Stimulated activated CD4-positive, alpha-beta T cell treated with anti-CD3 and anti-CD28 coated beads, TNF-alpha, amount 100 ng/mL, for 1 hour (primary cell): Measurements from ENCODE around the gene DDAH1.

ENCODE experiments used
- DNase-seq, 3 donors: peaks; one replicate each; pipeline ENCODE4 v3.0.0-alpha.2; 2020; ENCODE audit warnings: low read depth in 3 of 3, low spot score in 1 of 3

Gene DDAH1

GRCh38 chr1:85308833-85309350, 156.1 kb downstream of the DDAH1 start:
- no peak for DNase-seq

GRCh38 chr1:85307987-85308832, 156.7 kb downstream of the DDAH1 start:
- peak; percentile 5 to 47 (median 19) for DNase-seq

GRCh38 chr1:85306236-85306635, 158.7 kb downstream of the DDAH1 start:
- DNase-seq, result no peak

GRCh38 chr1:85303440-85304162, 161.4 kb downstream of the DDAH1 start:
- DNase-seq, result no peak

GRCh38 chr1:85300140-85300539, 164.8 kb downstream of the DDAH1 start:
- no peak for DNase-seq

GRCh38 chr1:85297855-85298629, 166.9 kb downstream of the DDAH1 start:
- DNase-seq, result peak; percentile 8 to 41 (median 20)

- no peak for DNase-seq
Observed at GRCh38 chr1:85297538-85297854, 167.5 kb downstream of the DDAH1 start.

- no peak for DNase-seq
Observed at GRCh38 chr1:85296980-85297379, 168.0 kb downstream of the DDAH1 start.

GRCh38 chr1:85295654-85296053, 169.3 kb downstream of the DDAH1 start:
- no peak for DNase-seq

- no peak for DNase-seq
Observed at GRCh38 chr1:85295006-85295431, 169.9 kb downstream of the DDAH1 start.

GRCh38 chr1:85290826-85291225, 174.1 kb downstream of the DDAH1 start:
- DNase-seq, result no peak

GRCh38 chr1:85289848-85290335, 175.1 kb downstream of the DDAH1 start:
- DNase-seq, result no peak

GRCh38 chr1:85289207-85289847, 175.6 kb downstream of the DDAH1 start:
- DNase-seq, result no peak

- DNase-seq, result no peak
Observed at GRCh38 chr1:85284202-85284601, 180.8 kb downstream of the DDAH1 start.

GRCh38 chr1:85283475-85284199, 181.3 kb downstream of the DDAH1 start:
- DNase-seq, result no peak

GRCh38 chr1:85282424-85282823, 182.5 kb downstream of the DDAH1 start:
- DNase-seq, result no peak

GRCh38 chr1:85280636-85281035, 184.3 kb downstream of the DDAH1 start:
- DNase-seq, result no peak

GRCh38 chr1:85279458-85280080, 185.4 kb downstream of the DDAH1 start:
- DNase-seq, result no peak

- DNase-seq, result no peak
Observed at GRCh38 chr1:85278853-85279314, 186.1 kb downstream of the DDAH1 start.

- no peak for DNase-seq
Observed at GRCh38 chr1:85277802-85278201, 187.2 kb downstream of the DDAH1 start.
